ENCODE measurements around the gene GJB6. TPM values are rescaled to one million over a fixed set of nuclear protein-coding genes. Genes with fewer than 3 reads are reported as not detected.

The GJB6 gene
- total RNA-seq, 1 donor from 2014 or later, result not detected

DNA sequence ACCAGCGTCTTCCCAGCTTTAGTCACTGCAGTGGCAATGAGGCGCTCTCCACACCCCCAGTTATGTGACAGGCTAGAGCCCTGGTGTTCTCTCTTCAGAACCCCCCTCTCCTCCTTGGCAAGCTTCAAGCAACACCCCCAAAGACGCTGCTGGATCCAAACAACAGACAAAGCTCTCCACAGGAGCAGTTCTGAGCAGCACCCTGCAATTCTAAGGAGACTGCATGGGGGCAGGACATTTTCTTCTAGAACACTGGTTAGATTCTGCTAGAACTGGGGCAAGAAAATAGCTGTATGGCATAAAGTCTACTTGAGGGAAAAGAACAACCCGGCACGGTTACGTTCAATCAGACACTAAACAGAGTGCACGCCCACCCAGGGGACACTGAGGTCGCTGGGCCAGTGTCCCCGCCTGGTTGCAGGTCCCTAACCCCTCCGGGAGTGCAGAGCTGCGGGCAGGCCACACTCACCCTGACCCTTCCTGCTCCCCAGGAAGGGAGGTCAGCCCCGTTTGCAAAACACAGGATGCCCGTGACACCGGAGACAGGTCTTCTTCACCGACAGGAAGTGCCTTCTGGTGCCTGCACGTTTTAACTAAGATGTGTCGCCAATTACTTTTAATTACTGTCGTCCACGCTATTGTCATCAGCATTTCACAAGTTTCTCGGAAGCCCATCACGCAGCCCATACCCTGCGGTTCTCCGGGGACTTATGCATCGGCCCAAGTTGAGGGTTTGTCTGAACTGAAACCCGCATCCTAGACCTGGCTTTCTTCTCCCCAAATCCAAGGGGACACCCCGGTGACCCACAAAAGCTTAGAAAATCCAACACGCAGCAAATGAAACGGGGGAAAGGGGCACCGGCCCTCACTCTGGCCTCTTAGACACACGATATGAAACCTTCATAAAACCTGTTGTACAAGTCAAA is 943 bp downstream of the GJB6 start:
- no peaks in the 10 kb centered on the region for H3K36me3 ChIP-seq (ENCODE audit: control insufficient read depth in 3 of 3, insufficient read depth in 3 of 3, low read length in 3 of 3)
- no peak overlapping the region for H3K27ac ChIP-seq (ENCODE audit: low read depth, low read length)
- no peak overlapping the region for H3K9ac ChIP-seq (ENCODE audit: low read depth in 1 of 3, low read length in 3 of 3)
- no peaks in the 10 kb centered on the region for H3K9me3 ChIP-seq (ENCODE audit: control insufficient read depth in 3 of 3, low read length in 3 of 3)
- H3K4me3 ChIP-seq (ENCODE audit: low read length in 3 of 3), result peak overlapping the region in 1 of 3 donors; percentile 41
- H3K4me1 ChIP-seq (ENCODE audit: control insufficient read depth in 3 of 3, insufficient read depth in 3 of 3, low read length in 3 of 3), result peaks cover 3 to 7% (median 5%) of the 10 kb centered on the region in 3 donors
- peaks cover 38 to 42% (median 40%) of the 10 kb centered on the region in 3 donors for H3K27me3 ChIP-seq (ENCODE audit: control insufficient read depth in 3 of 3, insufficient read depth in 3 of 3, low read length in 3 of 3)

DNA sequence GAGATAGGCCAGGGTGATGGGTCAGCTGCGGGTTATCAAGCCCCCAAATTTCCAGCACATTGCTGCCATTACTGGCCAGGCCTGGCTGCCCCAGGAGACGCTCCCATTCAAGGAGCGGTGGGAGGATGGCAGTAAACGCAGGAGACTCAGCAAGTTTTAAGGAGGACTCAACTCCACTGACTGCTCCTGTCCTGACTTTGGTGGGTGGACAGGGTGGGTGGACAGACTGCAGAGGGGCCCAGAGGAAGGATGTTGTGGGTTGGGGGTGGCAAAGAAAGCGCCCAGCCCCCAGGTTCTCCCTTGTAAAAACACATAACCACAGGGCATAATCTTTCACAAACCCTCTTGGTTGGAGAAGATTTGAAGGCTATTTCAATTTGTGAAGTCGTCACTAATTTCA is 4.4 kb downstream of the GJB6 start:
- H3K27me3 ChIP-seq (ENCODE audit: control insufficient read depth in 3 of 3, insufficient read depth in 3 of 3, low read length in 3 of 3), result peaks cover 34 to 49% (median 37%) of the 10 kb centered on the region in 3 donors
- H3K9ac ChIP-seq (ENCODE audit: low read depth in 1 of 3, low read length in 3 of 3), result no peak overlapping the region
- peaks cover 3 to 7% (median 5%) of the 10 kb centered on the region in 3 donors for H3K4me1 ChIP-seq (ENCODE audit: control insufficient read depth in 3 of 3, insufficient read depth in 3 of 3, low read length in 3 of 3)
- H3K36me3 ChIP-seq (ENCODE audit: control insufficient read depth in 3 of 3, insufficient read depth in 3 of 3, low read length in 3 of 3), result no peaks in the 10 kb centered on the region
- no peak overlapping the region for H3K4me3 ChIP-seq (ENCODE audit: low read length in 3 of 3)
- no peaks in the 10 kb centered on the region for H3K9me3 ChIP-seq (ENCODE audit: control insufficient read depth in 3 of 3, low read length in 3 of 3)
- no peak overlapping the region for H3K27ac ChIP-seq (ENCODE audit: low read depth, low read length)

DNA sequence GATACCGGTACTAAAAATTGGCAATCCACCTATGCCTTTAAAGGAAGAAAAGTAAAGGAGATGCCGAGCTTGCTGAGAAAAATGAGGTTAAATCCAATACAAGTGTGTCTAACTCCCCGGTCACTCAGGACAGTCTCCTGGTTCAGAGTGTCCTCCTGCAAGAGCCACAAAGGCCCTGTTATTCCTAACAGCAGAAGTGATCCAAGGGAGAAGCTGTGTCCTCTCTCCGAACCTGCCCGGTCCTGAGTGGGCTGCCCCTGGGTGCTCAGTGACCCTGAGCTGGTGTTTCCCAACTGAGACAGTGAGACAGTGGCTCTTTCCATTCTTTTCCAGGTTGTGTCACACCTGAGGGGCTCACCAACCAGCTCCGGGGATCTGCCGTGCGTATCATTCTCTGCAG is 4.8 kb downstream of the GJB6 start:
- H3K27ac ChIP-seq (ENCODE audit: low read depth, low read length), result no peak overlapping the region
- no peaks in the 10 kb centered on the region for H3K9me3 ChIP-seq (ENCODE audit: control insufficient read depth in 3 of 3, low read length in 3 of 3)
- H3K36me3 ChIP-seq (ENCODE audit: control insufficient read depth in 3 of 3, insufficient read depth in 3 of 3, low read length in 3 of 3), result no peaks in the 10 kb centered on the region
- H3K9ac ChIP-seq (ENCODE audit: low read depth in 1 of 3, low read length in 3 of 3), result no peak overlapping the region
- no peak overlapping the region for H3K4me3 ChIP-seq (ENCODE audit: low read length in 3 of 3)
- H3K27me3 ChIP-seq (ENCODE audit: control insufficient read depth in 3 of 3, insufficient read depth in 3 of 3, low read length in 3 of 3), result peaks cover 30 to 45% (median 33%) of the 10 kb centered on the region in 3 donors
- peaks cover 3 to 7% (median 5%) of the 10 kb centered on the region in 3 donors for H3K4me1 ChIP-seq (ENCODE audit: control insufficient read depth in 3 of 3, insufficient read depth in 3 of 3, low read length in 3 of 3)

DNA sequence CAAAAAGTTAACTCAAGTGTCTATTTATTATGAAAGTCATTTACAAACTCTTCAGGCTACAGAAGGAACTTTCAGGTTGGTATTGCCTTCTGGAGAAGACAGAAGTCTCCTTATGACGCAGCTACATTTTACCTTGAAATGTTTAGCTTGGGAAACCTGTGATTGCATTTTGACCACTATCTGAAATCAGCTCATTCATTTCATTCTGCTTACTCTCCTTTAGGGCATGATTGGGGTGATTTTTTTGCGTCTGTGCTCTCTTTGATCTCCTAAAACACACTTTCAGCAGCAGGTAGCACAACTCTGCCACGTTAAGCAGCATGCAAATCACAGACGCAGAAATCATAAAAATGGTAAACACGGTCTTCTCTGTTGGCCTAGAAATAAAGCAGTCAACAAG is 9.6 kb downstream of the GJB6 start:
- no peaks in the 10 kb centered on the region for H3K4me1 ChIP-seq (ENCODE audit: control insufficient read depth in 3 of 3, insufficient read depth in 3 of 3, low read length in 3 of 3)
- no peak overlapping the region for H3K27ac ChIP-seq (ENCODE audit: low read depth, low read length)
- H3K27me3 ChIP-seq (ENCODE audit: control insufficient read depth in 3 of 3, insufficient read depth in 3 of 3, low read length in 3 of 3), result peaks cover 15 to 29% (median 18%) of the 10 kb centered on the region in 3 donors
- H3K9ac ChIP-seq (ENCODE audit: low read depth in 1 of 3, low read length in 3 of 3), result no peak overlapping the region
- no peaks in the 10 kb centered on the region for H3K9me3 ChIP-seq (ENCODE audit: control insufficient read depth in 3 of 3, low read length in 3 of 3)
- no peak overlapping the region for H3K4me3 ChIP-seq (ENCODE audit: low read length in 3 of 3)
- H3K36me3 ChIP-seq (ENCODE audit: control insufficient read depth in 3 of 3, insufficient read depth in 3 of 3, low read length in 3 of 3), result no peaks in the 10 kb centered on the region

DNA sequence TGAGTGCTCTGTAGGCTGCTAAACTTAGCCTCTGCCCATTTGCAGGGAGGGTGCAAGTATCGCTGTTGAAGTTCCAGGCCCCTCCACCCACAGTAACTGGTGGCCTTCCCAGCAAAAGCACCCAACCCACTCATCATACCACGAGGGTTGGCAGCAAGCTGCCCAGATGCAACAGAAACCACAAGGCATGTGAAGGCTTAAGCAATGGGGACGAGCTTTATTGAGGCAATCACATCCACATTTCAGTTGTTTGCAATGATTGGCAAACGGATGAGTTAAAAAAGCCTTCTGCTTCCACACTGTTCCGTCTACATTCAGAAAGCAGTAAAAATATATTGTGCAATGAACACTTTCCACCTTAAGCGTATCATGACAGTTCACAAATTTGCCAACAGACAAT is 10.3 kb downstream of the GJB6 start:
- Histone ChIP-seq H3K36me3 (ENCODE audit: control insufficient read depth in 3 of 3, insufficient read depth in 3 of 3, low read length in 3 of 3) (no peaks in the 10 kb centered on the region), H3K9me3 (ENCODE audit: control insufficient read depth in 3 of 3, low read length in 3 of 3) (no peaks in the 10 kb centered on the region), H3K27ac (ENCODE audit: low read depth, low read length) (no peak overlapping the region), H3K4me3 (ENCODE audit: low read length in 3 of 3) (no peak overlapping the region), H3K9ac (ENCODE audit: low read depth in 1 of 3, low read length in 3 of 3) (no peak overlapping the region), H3K4me1 (ENCODE audit: control insufficient read depth in 3 of 3, insufficient read depth in 3 of 3, low read length in 3 of 3) (no peaks in the 10 kb centered on the region), H3K27me3 (ENCODE audit: control insufficient read depth in 3 of 3, insufficient read depth in 3 of 3, low read length in 3 of 3) (peaks cover 12 to 21% (median 16%) of the 10 kb centered on the region in 3 donors)

DNA sequence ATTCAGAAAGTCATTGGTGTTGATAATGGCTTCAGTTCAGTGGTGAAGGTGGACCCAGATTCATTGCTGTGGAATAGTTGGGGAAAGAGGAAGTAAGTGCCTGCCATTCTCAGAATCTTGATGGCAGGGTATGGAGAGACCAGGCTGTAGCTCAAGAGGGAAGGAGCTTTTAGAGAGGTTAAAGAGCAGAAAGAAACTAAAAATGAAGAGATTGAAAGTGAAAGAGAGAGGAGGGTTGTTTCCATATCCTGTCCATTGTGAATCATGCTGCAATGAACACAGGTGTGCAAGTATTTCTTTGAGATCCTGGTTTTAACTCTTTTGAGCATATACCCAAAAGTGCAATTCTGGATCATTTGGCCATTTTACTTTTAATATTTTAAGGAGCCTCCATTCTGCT is 12.5 kb downstream of the GJB6 start:
- Histone ChIP-seq H3K36me3 (ENCODE audit: control insufficient read depth in 3 of 3, insufficient read depth in 3 of 3, low read length in 3 of 3) (no peaks in the 10 kb centered on the region), H3K27ac (ENCODE audit: low read depth, low read length) (no peak overlapping the region), H3K9me3 (ENCODE audit: control insufficient read depth in 3 of 3, low read length in 3 of 3) (peaks cover 0 to 2% (median 0%) of the 10 kb centered on the region in 3 donors), H3K9ac (ENCODE audit: low read depth in 1 of 3, low read length in 3 of 3) (no peak overlapping the region), H3K4me3 (ENCODE audit: low read length in 3 of 3) (no peak overlapping the region), H3K27me3 (ENCODE audit: control insufficient read depth in 3 of 3, insufficient read depth in 3 of 3, low read length in 3 of 3) (peaks cover 3 to 13% (median 12%) of the 10 kb centered on the region in 3 donors), H3K4me1 (ENCODE audit: control insufficient read depth in 3 of 3, insufficient read depth in 3 of 3, low read length in 3 of 3) (no peaks in the 10 kb centered on the region)

DNA sequence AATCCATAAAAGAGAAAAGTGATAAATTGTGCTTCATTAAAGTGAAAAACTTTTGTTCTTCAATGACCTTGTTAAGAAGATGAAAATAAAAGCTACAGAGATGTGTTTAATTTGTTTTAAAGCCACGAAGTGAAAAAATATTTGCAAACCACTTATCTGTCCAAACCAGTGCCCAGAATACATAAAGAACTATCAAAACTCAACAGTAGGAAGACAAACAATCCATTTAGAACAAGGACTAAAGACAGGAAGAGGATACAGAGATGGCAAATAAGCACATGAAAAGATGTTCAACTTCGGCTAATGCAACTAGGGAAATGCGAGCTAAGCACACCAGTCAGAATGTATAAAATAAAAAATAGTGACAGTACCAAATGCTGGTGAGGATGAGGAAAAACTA is 15.0 kb downstream of the GJB6 start:
- no peaks in the 10 kb centered on the region for H3K36me3 ChIP-seq (ENCODE audit: control insufficient read depth in 3 of 3, insufficient read depth in 3 of 3, low read length in 3 of 3)
- H3K9ac ChIP-seq (ENCODE audit: low read depth in 1 of 3, low read length in 3 of 3), result no peak overlapping the region
- H3K27ac ChIP-seq (ENCODE audit: low read depth, low read length), result no peak overlapping the region
- H3K9me3 ChIP-seq (ENCODE audit: control insufficient read depth in 3 of 3, low read length in 3 of 3), result peaks cover 0 to 8% (median 3%) of the 10 kb centered on the region in 3 donors
- peaks cover 0 to 11% (median 8%) of the 10 kb centered on the region in 3 donors for H3K27me3 ChIP-seq (ENCODE audit: control insufficient read depth in 3 of 3, insufficient read depth in 3 of 3, low read length in 3 of 3)
- H3K4me1 ChIP-seq (ENCODE audit: control insufficient read depth in 3 of 3, insufficient read depth in 3 of 3, low read length in 3 of 3), result no peaks in the 10 kb centered on the region
- H3K4me3 ChIP-seq (ENCODE audit: low read length in 3 of 3), result no peak overlapping the region

DNA sequence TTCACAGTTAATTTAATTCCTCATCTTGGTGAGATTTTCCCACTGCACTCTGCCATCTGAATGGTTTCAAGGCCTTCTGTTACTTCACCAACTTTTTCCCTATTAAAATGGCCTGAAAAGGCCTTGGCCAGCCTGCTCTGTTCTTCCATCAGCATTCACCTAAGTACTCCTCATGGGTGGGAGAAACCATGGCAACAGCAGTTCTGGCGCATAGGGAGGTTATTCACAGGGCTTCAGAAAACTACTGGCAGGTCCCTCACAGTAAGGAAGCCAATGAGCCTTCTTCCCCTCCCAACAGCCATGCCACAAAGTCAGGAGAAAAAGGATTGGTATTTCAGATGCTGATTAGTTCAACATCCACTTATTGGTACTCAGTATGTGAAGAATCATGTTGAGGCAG is 22.2 kb downstream of the GJB6 start:
- Histone ChIP-seq H3K27me3 (ENCODE audit: control insufficient read depth in 3 of 3, insufficient read depth in 3 of 3, low read length in 3 of 3) (peaks cover 9 to 13% (median 12%) of the 10 kb centered on the region in 3 donors), H3K9me3 (ENCODE audit: control insufficient read depth in 3 of 3, low read length in 3 of 3) (peaks cover 0 to 5% (median 3%) of the 10 kb centered on the region in 3 donors), H3K4me3 (ENCODE audit: low read length in 3 of 3) (no peak overlapping the region), H3K9ac (ENCODE audit: low read depth in 1 of 3, low read length in 3 of 3) (no peak overlapping the region), H3K36me3 (ENCODE audit: control insufficient read depth in 3 of 3, insufficient read depth in 3 of 3, low read length in 3 of 3) (no peaks in the 10 kb centered on the region), H3K27ac (ENCODE audit: low read depth, low read length) (no peak overlapping the region), H3K4me1 (ENCODE audit: control insufficient read depth in 3 of 3, insufficient read depth in 3 of 3, low read length in 3 of 3) (no peaks in the 10 kb centered on the region)

DNA sequence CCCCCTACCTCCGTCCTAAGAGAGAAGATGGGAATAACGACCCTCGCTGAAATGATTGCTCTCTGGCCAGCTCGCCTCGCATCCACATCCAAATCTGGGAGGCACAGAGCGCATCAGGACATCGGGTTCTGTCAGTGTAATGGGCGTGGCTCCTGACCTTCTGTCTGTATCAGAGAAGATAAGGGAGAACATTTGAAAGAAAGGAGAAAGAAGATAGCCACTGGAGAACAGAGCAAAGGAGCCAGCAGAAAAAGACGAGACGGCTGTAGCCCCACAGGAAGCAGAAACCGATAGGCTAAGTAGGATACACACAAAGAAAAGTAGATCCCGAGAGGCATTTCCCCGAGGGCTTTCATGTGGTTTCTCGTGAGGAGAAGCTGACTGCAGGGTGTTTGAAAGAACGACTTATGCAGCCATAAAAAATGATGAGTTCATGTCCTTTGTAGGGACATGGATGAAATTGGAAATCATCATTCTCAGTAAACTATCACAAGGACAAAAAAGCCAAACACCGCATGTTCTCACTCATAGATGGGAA is 25.4 kb downstream of the GJB6 start:
- H3K27ac ChIP-seq (ENCODE audit: low read depth, low read length), result no peak overlapping the region
- H3K27me3 ChIP-seq (ENCODE audit: control insufficient read depth in 3 of 3, insufficient read depth in 3 of 3, low read length in 3 of 3), result peaks cover 9 to 13% (median 10%) of the 10 kb centered on the region in 3 donors
- H3K9me3 ChIP-seq (ENCODE audit: control insufficient read depth in 3 of 3, low read length in 3 of 3), result no peaks in the 10 kb centered on the region
- H3K4me1 ChIP-seq (ENCODE audit: control insufficient read depth in 3 of 3, insufficient read depth in 3 of 3, low read length in 3 of 3), result no peaks in the 10 kb centered on the region
- H3K36me3 ChIP-seq (ENCODE audit: control insufficient read depth in 3 of 3, insufficient read depth in 3 of 3, low read length in 3 of 3), result no peaks in the 10 kb centered on the region
- H3K9ac ChIP-seq (ENCODE audit: low read depth in 1 of 3, low read length in 3 of 3), result no peak overlapping the region
- no peak overlapping the region for H3K4me3 ChIP-seq (ENCODE audit: low read length in 3 of 3)

DNA sequence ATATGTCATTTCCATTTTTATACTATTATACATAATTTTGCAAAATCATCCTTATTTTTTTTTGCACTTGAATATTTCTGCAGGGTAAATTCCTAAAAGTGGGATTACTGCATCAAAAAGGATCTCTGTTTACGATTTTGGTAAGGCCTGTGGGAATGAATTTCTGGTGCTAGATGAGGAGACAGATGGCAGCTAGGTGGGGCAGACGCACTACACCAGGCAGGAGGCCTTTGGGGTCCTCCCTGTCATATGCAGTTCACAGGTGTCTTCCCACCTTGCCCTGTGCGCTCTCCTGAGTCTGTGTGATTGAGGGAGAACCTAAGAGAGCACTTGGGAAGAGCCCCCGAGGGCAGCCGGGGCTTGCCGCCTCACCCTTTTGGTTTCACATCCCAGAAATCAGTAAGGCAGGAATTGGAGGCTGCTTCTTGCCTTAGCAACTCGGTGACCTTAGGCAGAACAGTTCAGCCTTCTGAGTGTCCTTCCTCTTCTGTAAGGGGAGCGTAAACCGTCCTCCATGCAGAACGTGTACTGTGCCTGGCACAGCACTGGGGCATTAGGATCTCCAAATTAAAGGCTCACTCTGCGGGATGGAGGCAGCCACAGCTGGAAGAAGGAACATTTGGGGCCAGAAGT is 25.9 kb downstream of the GJB6 start:
- H3K27me3 ChIP-seq (ENCODE audit: control insufficient read depth in 3 of 3, insufficient read depth in 3 of 3, low read length in 3 of 3), result peaks cover 9 to 13% (median 10%) of the 10 kb centered on the region in 3 donors
- H3K9me3 ChIP-seq (ENCODE audit: control insufficient read depth in 3 of 3, low read length in 3 of 3), result no peaks in the 10 kb centered on the region
- H3K36me3 ChIP-seq (ENCODE audit: control insufficient read depth in 3 of 3, insufficient read depth in 3 of 3, low read length in 3 of 3), result no peaks in the 10 kb centered on the region
- no peaks in the 10 kb centered on the region for H3K4me1 ChIP-seq (ENCODE audit: control insufficient read depth in 3 of 3, insufficient read depth in 3 of 3, low read length in 3 of 3)
- no peak overlapping the region for H3K4me3 ChIP-seq (ENCODE audit: low read length in 3 of 3)
- no peak overlapping the region for H3K9ac ChIP-seq (ENCODE audit: low read depth in 1 of 3, low read length in 3 of 3)
- H3K27ac ChIP-seq (ENCODE audit: low read depth, low read length), result no peak overlapping the region
